Parathyroid adenoma (tissue), 2 donors: ENCODE data around the gene CYB561D1.

Experiments used
- H2AFZ ChIP-seq: fragments of 300-600 bp; sonication (generic); one replicate; pipeline ENCODE4 v1.7.0; 2017; ENCODE audit warnings: antibody characterized with exemption, mild to moderate bottlenecking
- H3K27ac ChIP-seq: fragments of 300-600 bp; sonication (generic); one replicate; pipeline ENCODE4 v1.7.0; 2017
- H3K27me3 ChIP-seq: fragments of 300-600 bp; sonication (generic); one replicate; pipeline ENCODE4 v1.7.0; 2017; ENCODE audit warnings: low read length; ENCODE audit not compliant: control insufficient read depth, insufficient read depth
- H3K36me3 ChIP-seq: fragments of 300-600 bp; sonication (generic); one replicate; pipeline ENCODE4 v1.7.0; 2017; ENCODE audit warnings: low read length; ENCODE audit not compliant: control insufficient read depth, insufficient read depth
- H3K4me1 ChIP-seq: fragments of 300-600 bp; sonication (generic); one replicate; pipeline ENCODE4 v1.7.0; 2017; ENCODE audit warnings: control low read depth
- H3K4me2 ChIP-seq: fragments of 300-600 bp; sonication (generic); one replicate; pipeline ENCODE4 v1.7.0; 2017; ENCODE audit warnings: low read length
- H3K4me3 ChIP-seq: fragments of 300-600 bp; sonication (generic); one replicate; pipeline ENCODE4 v1.7.0; 2017; ENCODE audit warnings: low read depth, low read length
- H3K79me2 ChIP-seq: fragments of 300-600 bp; sonication (generic); one replicate; pipeline ENCODE4 v1.7.0; 2017; ENCODE audit warnings: control low read depth
- H3K9ac ChIP-seq: fragments of 300-600 bp; sonication (generic); one replicate; pipeline ENCODE4 v1.7.0; 2017; ENCODE audit warnings: mild to moderate bottlenecking
- H3K9me3 ChIP-seq: fragments of 300-600 bp; sonication (generic); one replicate; pipeline ENCODE4 v1.7.0; 2017; ENCODE audit warnings: low read length; ENCODE audit not compliant: control insufficient read depth
- CTCF ChIP-seq: fragments of 300-600 bp; sonication (generic); IDR thresholded peaks from one replicate; pipeline ENCODE4 v1.7.0; 2017; ENCODE audit warnings: antibody characterized with exemption, mild to moderate bottlenecking
- donor health status: primary hyperparathyroidism.

Gene CYB561D1

GRCh38 chr1:109537450-109538178 lies 43.7 kb downstream of the CYB561D1 start:
- H3K79me2 ChIP-seq = no peaks in the 10 kb centered on the region
- H3K4me1 ChIP-seq = no peaks in the 10 kb centered on the region
- H3K27me3 ChIP-seq = no peaks in the 10 kb centered on the region
- no peak for TF ChIP-seq CTCF
- no peak overlapping the region for H3K4me2 ChIP-seq
- no peak overlapping the region for H3K4me3 ChIP-seq
- no peak overlapping the region for H3K9ac ChIP-seq
- no peaks in the 10 kb centered on the region for H3K36me3 ChIP-seq
- no peak overlapping the region for H3K27ac ChIP-seq
- no peak overlapping the region for H2AFZ ChIP-seq
- H3K9me3 ChIP-seq = no peaks in the 10 kb centered on the region

- Histone ChIP-seq H3K4me1 (no peaks in the 10 kb centered on the region), H3K4me2 (no peak overlapping the region), H3K27ac (no peak overlapping the region), H3K36me3 (no peaks in the 10 kb centered on the region), H3K9me3 (no peaks in the 10 kb centered on the region), H2AFZ (no peak overlapping the region), H3K79me2 (no peaks in the 10 kb centered on the region), H3K27me3 (no peaks in the 10 kb centered on the region), H3K4me3 (no peak overlapping the region), H3K9ac (no peak overlapping the region)
- no peak for TF ChIP-seq CTCF
These were observed 45.1 kb downstream of the CYB561D1 start for GRCh38 chr1:109538827-109539555.

GRCh38 chr1:109539676-109540075 lies 45.8 kb downstream of the CYB561D1 start, which contains the start of gene GPR61:
GPR61 (plus strand) TSS chr1:109539872; CDS start chr1:109543023, 3,151 bp downstream.
- H3K27ac ChIP-seq = no peak within 1 kb of the TSS
- no peaks in the 10 kb centered on the region for H3K36me3 ChIP-seq
- no peaks in the 10 kb centered on the region for H3K9me3 ChIP-seq
- no peaks in the 10 kb centered on the region for H3K27me3 ChIP-seq
- H3K4me1 ChIP-seq = no peaks in the 10 kb centered on the region
- no peaks in the 10 kb centered on the region for H3K79me2 ChIP-seq
- no peak within 1 kb of the TSS for H2AFZ ChIP-seq
- no peak within 1 kb of the TSS for H3K9ac ChIP-seq
- no peak for TF ChIP-seq CTCF
- no peak within 1 kb of the TSS for H3K4me2 ChIP-seq
- no peak within 1 kb of the TSS for H3K4me3 ChIP-seq

DNA sequence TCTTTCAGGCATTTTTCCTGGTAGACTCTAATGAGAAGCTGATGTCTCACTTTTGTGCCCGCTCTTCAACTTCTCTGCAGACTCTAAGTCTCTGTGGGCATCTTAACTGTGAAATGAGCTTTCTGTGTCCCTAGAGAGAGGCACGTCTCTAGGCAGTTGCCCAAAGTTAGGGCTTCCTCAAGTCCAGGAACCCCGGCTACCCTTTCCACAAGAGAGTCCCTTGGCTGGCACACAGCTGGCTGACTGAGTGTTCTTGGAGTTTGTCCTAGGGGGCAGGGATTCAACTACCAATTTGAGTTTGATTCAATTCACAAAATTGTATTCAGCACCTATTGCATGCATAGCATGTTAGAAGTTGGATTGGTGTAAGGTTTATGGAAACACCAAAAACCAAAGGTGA lies 47.2 kb downstream of the CYB561D1 start:
- H3K9me3 ChIP-seq = no peaks in the 10 kb centered on the region
- no peaks in the 10 kb centered on the region for H3K36me3 ChIP-seq
- no peak for TF ChIP-seq CTCF
- no peak overlapping the region for H3K4me2 ChIP-seq
- no peak overlapping the region for H3K4me3 ChIP-seq
- H3K27ac ChIP-seq = no peak overlapping the region
- no peak overlapping the region for H3K9ac ChIP-seq
- no peak overlapping the region for H2AFZ ChIP-seq
- no peaks in the 10 kb centered on the region for H3K4me1 ChIP-seq
- H3K27me3 ChIP-seq = no peaks in the 10 kb centered on the region
- no peaks in the 10 kb centered on the region for H3K79me2 ChIP-seq
